PC-3 (cell line): Measurements from ENCODE around the gene KCNT1.

Source experiments
- EZH2 ChIP-seq: fragments of 300-600 bp; sonication (generic); IDR thresholded peaks from one replicate; pipeline ENCODE4 v1.6.1; 2017; ENCODE audit warnings: antibody characterized with exemption, mild to moderate bottlenecking, low read length; ENCODE audit not compliant: unreplicated experiment
- EZH2phosphoT487 ChIP-seq: fragments of 300-600 bp; sonication (generic); IDR thresholded peaks from 2 replicates; pipeline ENCODE4 v1.6.1; 2018; ENCODE audit warnings: mild to moderate bottlenecking, antibody characterized with exemption, low read length, borderline replicate concordance
- TF ChIP-seq, protein P1 (sequence below): fragments of 300-600 bp; sonication (generic); conservative IDR thresholded peaks from 2 replicates; pipeline ENCODE4 v1.5.1; 2017; ENCODE audit warnings: antibody characterized with exemption, low read depth, mild to moderate bottlenecking, low read length

- TF ChIP-seq, protein P1, sequence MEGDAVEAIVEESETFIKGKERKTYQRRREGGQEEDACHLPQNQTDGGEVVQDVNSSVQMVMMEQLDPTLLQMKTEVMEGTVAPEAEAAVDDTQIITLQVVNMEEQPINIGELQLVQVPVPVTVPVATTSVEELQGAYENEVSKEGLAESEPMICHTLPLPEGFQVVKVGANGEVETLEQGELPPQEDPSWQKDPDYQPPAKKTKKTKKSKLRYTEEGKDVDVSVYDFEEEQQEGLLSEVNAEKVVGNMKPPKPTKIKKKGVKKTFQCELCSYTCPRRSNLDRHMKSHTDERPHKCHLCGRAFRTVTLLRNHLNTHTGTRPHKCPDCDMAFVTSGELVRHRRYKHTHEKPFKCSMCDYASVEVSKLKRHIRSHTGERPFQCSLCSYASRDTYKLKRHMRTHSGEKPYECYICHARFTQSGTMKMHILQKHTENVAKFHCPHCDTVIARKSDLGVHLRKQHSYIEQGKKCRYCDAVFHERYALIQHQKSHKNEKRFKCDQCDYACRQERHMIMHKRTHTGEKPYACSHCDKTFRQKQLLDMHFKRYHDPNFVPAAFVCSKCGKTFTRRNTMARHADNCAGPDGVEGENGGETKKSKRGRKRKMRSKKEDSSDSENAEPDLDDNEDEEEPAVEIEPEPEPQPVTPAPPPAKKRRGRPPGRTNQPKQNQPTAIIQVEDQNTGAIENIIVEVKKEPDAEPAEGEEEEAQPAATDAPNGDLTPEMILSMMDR = no peak
- TF ChIP-seq EZH2 (no peak), EZH2phosphoT487 (no peak)
These were observed 102.8 kb downstream of the KCNT1 start for GRCh38 chr9:135804581-135805421.
